A549 (cell line): ENCODE data around the gene BEST2. TPM values are rescaled to one million over a fixed set of nuclear protein-coding genes. Genes with fewer than 3 reads are reported as not detected.
A peak's percentile ranks its signal among the peaks of the same experiment; 100 is the strongest.

Source experiments
- ATAC-seq, 2 experiments: fragments of 200-7000 bp in 1 of 2; fragments of >200 bp in 1 of 2; cut with Nextera tagmentation in 1 of 2; cut with Tn5 transposase in 1 of 2; 3 replicates each; pipeline versions ENCODE4 v1.8.0 to v1.9.1; 2018 to 2020; ENCODE audit warnings: mild to moderate bottlenecking in 1 of 2, moderate library complexity in 1 of 2
- CTCF ChIA-PET: fragments of 300-600 bp; sonication (Branson Sonifier 250); formaldehyde crosslinking; extraction: SDS; loops from one replicate; lab custom pipeline; 2021; ENCODE audit warnings: antibody characterized with exemption, inconsistent platforms; lab: Yijun Ruan, JAX
- POLR2A ChIA-PET: fragments of 350-600 bp; formaldehyde crosslinking; extraction: SDS; loops from one replicate; lab custom pipeline; 2021; ENCODE audit warnings: antibody characterized with exemption, inconsistent platforms; lab: Yijun Ruan, JAX
- DNase-seq, 2 experiments: peaks; one replicate each; pipeline versions ENCODE4 v3.0.0 to v3.0.0-alpha.2; 2011 to 2016; ENCODE audit warnings: low read depth in 1 of 2, low spot score in 1 of 2
- FAIRE-seq: peaks from 2 replicates; lab custom pipeline; 2011; peaks lifted over from hg19 to GRCh38; lab: Jason Lieb, UNC
- H3K27ac ChIP-seq, 2 experiments: fragments of >200 bp; sonication (Bioruptor Twin); formaldehyde crosslinking; 3 replicates each; pipeline ENCODE4 v1.5.1; 2016 to 2017
- H3K4me1 ChIP-seq: fragments of >200 bp; sonication (Bioruptor Twin); formaldehyde crosslinking; 3 replicates; pipeline ENCODE4 v1.6.1; 2016
- H3K4me2 ChIP-seq: fragments of >200 bp; sonication (Bioruptor Twin); formaldehyde crosslinking; 3 replicates; pipeline ENCODE4 v1.6.1; 2016
- H3K4me3 ChIP-seq: fragments of >200 bp; sonication (Bioruptor Twin); formaldehyde crosslinking; 3 replicates; pipeline ENCODE4 v1.5.1; 2016
- H3K9me3 ChIP-seq: fragments of >200 bp; sonication (Bioruptor Twin); formaldehyde crosslinking; 3 replicates; pipeline ENCODE4 v1.6.1; 2016
- BHLHE40 ChIP-seq: IDR thresholded peaks from 2 replicates; pipeline ENCODE4 v1.6.1; 2012; ENCODE audit warnings: low read depth, low read length, inconsistent platforms
- CEBPB ChIP-seq, 2 experiments: fragments of >200 bp in 1 of 2; sonication (Bioruptor Twin) in 1 of 2; formaldehyde crosslinking in 1 of 2; IDR thresholded peaks; 2 replicates each; pipeline ENCODE4 v1.6.1; 2012 to 2016
- EHF ChIP-seq: fragments of 250-450 bp; sonication (Bioruptor Pico); IDR thresholded peaks from 2 replicates; pipeline ENCODE4 v1.5.0; 2020; ENCODE audit warnings: mild to moderate bottlenecking
- EP300 ChIP-seq, 2 experiments: fragments of >200 bp; sonication (Bioruptor Twin); formaldehyde crosslinking; IDR thresholded peaks; 2 replicates in 1 of 2; 3 replicates in 1 of 2; pipeline ENCODE4 v1.6.1; 2016 to 2017
- FOXS1 ChIP-seq: fragments of 250-450 bp; sonication (Bioruptor Pico); IDR thresholded peaks from 2 replicates; pipeline ENCODE4 v1.5.0; 2020; ENCODE audit warnings: mild to moderate bottlenecking, moderate library complexity
- GATA3 ChIP-seq: IDR thresholded peaks from 2 replicates; pipeline ENCODE4 v1.6.1; 2012; ENCODE audit warnings: borderline replicate concordance
- HDAC2 ChIP-seq: fragments of 200-600 bp; sonication (generic); IDR thresholded peaks from 2 replicates; pipeline ENCODE4 v1.6.1; 2016
- HMGXB4 ChIP-seq: fragments of 250-450 bp; sonication (Bioruptor Pico); IDR thresholded peaks from 2 replicates; pipeline ENCODE4 v1.5.0; 2021; ENCODE audit warnings: mild to moderate bottlenecking, moderate library complexity, borderline replicate concordance
- HOXB13 ChIP-seq: fragments of 250-450 bp; sonication (Bioruptor Pico); IDR thresholded peaks from 2 replicates; pipeline ENCODE4 v1.5.0; 2020; ENCODE audit warnings: low read depth, mild to moderate bottlenecking, moderate library complexity
- JUN ChIP-seq, 2 experiments: fragments of >200 bp; sonication (Bioruptor Twin); formaldehyde crosslinking; IDR thresholded peaks; 2 replicates in 1 of 2; 3 replicates in 1 of 2; pipeline ENCODE4 v1.6.1; 2016 to 2017
- JUNB ChIP-seq: fragments of >200 bp; sonication (Bioruptor Twin); formaldehyde crosslinking; IDR thresholded peaks from 2 replicates; pipeline ENCODE4 v1.6.1; 2016
- KDM1A ChIP-seq: fragments of 200-600 bp; sonication (generic); IDR thresholded peaks from 2 replicates; pipeline ENCODE4 v1.6.1; 2016; ENCODE audit warnings: low read depth, mild to moderate bottlenecking
- KDM5A ChIP-seq: fragments of 200-600 bp; sonication (generic); IDR thresholded peaks from 2 replicates; pipeline ENCODE4 v1.6.1; 2016; ENCODE audit warnings: antibody characterized with exemption, mild to moderate bottlenecking
- MAZ ChIP-seq: fragments of 150-350 bp; IDR thresholded peaks from 2 replicates; pipeline ENCODE4 v1.6.1; 2014; ENCODE audit warnings: antibody characterized with exemption, low read depth, low read length, borderline replicate concordance
- MYC ChIP-seq: IDR thresholded peaks from 2 replicates; pipeline ENCODE4 v1.6.1; 2012; ENCODE audit warnings: mild to moderate bottlenecking, inconsistent platforms, low read length, improper control_type of control experiment, borderline replicate concordance
- NFE2L2 ChIP-seq: fragments of 150-350 bp; conservative IDR thresholded peaks from 2 replicates; pipeline ENCODE4 v1.6.1; 2014; ENCODE audit warnings: low read length
- NPAS2 ChIP-seq: fragments of 250-450 bp; sonication (Bioruptor Pico); IDR thresholded peaks from 2 replicates; pipeline ENCODE4 v1.8.0; 2022; ENCODE audit warnings: mild to moderate bottlenecking, moderate library complexity, borderline replicate concordance
- PBX3 ChIP-seq: IDR thresholded peaks from 2 replicates; pipeline ENCODE4 v1.6.1; 2012
- PHF8 ChIP-seq: fragments of 200-600 bp; sonication (generic); IDR thresholded peaks from 2 replicates; pipeline ENCODE4 v1.6.1; 2016; ENCODE audit warnings: low read depth, mild to moderate bottlenecking, antibody characterized with exemption, moderate library complexity, borderline replicate concordance
- POLR2A ChIP-seq: IDR thresholded peaks from 2 replicates; pipeline ENCODE4 v1.6.1; 2012; ENCODE audit warnings: mild to moderate bottlenecking, low read length
- POLR2AphosphoS2 ChIP-seq: conservative IDR thresholded peaks from 2 replicates; pipeline ENCODE4 v1.6.1; 2012; ENCODE audit warnings: low read length, improper control_type of control experiment, inconsistent platforms
- RAD21 ChIP-seq, 2 experiments: fragments of >200 bp in 1 of 2; sonication (Bioruptor Twin) in 1 of 2; formaldehyde crosslinking in 1 of 2; IDR thresholded peaks in 1 of 2; conservative IDR thresholded peaks in 1 of 2; 2 replicates in 1 of 2; 3 replicates in 1 of 2; pipeline ENCODE4 v1.6.1; 2012 to 2018; ENCODE audit warnings: inconsistent platforms in 1 of 2
- RCOR1 ChIP-seq: fragments of 150-350 bp; IDR thresholded peaks from 2 replicates; pipeline ENCODE4 v1.6.1; 2014; ENCODE audit warnings: antibody characterized with exemption, low read length, low read depth
- RFX5 ChIP-seq: fragments of 450-650 bp; IDR thresholded peaks from 2 replicates; pipeline ENCODE4 v1.7.1; 2014; ENCODE audit warnings: antibody characterized with exemption, mild to moderate bottlenecking, moderate library complexity
- TP53 ChIP-seq: fragments of 250-450 bp; sonication (Bioruptor Pico); IDR thresholded peaks from 2 replicates; pipeline ENCODE4 v1.5.0; 2021; ENCODE audit warnings: mild to moderate bottlenecking, moderate library complexity
- ZNF302 ChIP-seq: fragments of 250-450 bp; sonication (Bioruptor Pico); IDR thresholded peaks from 2 replicates; pipeline ENCODE4 v1.9.0; 2021; ENCODE audit warnings: inconsistent platforms, mild to moderate bottlenecking, moderate library complexity
- WGBS: methylation state at CpG from one replicate; pipeline ENCODE4 v1.1.6; 2017; ENCODE audit errors: missing lambda C conversion rate; 5-methylcytosine and 5-hydroxymethylcytosine counted together
- polyA plus RNA-seq, 4 experiments: library from polyadenylated mRNA; depleted of rRNA in 3 of 4; stranded (reverse); fragments of >200 nt; fragmentation: RNase III in 1 of 4; extraction: RNeasy Plus Mini Kit Qiagen cat#74134 plus additional on column Dnase treatment in 1 of 4; gene quantifications; 2 replicates in 3 of 4; 3 replicates in 1 of 4; pipeline ENCODE4 v1.2.3, GENCODE V29; 2011 to 2017
- TF ChIP-seq, protein P1 (sequence below): IDR thresholded peaks from 2 replicates; pipeline ENCODE4 v1.6.1; 2012
- TF ChIP-seq, protein P2 (sequence below): fragments of 450-650 bp; IDR thresholded peaks from 2 replicates; pipeline ENCODE4 v1.6.1; 2014; ENCODE audit warnings: antibody characterized with exemption
- TF ChIP-seq, protein P3 (sequence below): fragments of >200 bp; sonication (Bioruptor Twin); formaldehyde crosslinking; IDR thresholded peaks from 3 replicates; pipeline ENCODE4 v1.6.1; 2016

BEST2 gene
- polyA plus RNA-seq, 2 of the 4 experiments (the other 2 are of a cell fraction): not detected

- TF ChIP-seq PBX3 (peak; percentile 83), KDM5A (no peak), POLR2AphosphoS2 (peak; percentile 67; the same call in 1 of the 2 replicates), EP300 (IDR thresholded peaks at IDR 0.05) (no peak; a peak in 1 of 5 replicates), CEBPB (IDR thresholded peaks at IDR 0.05) (no peak), HMGXB4 (no peak), RFX5 (no peak), MYC (peak; percentile 52; the same call in 1 of the 2 replicates)
Measured at GRCh38 chr19:12791345-12792050, 39.9 kb downstream of the BEST2 start, which contains the start of gene JUNB (continued).

- ATAC-seq (no peak), FAIRE-seq (no peak), DNase-seq (peak in 1 of 2 experiments; percentile 60)
- CTCF ChIA-PET: interaction anchor here (0.5 to 17.4 kb wide), 7 partner anchors 9 to 1651 kb away, joined by 3 to 901 read pairs (median 3); partner anchors contain the start of genes DNASE2 and HOOK2
- H3K4me1 ChIP-seq: peaks cover 48% of the 10 kb centered on the region
- peak overlapping the region; percentile 92 for H3K4me3 ChIP-seq
- 0% methylated on average over 12 of the region's 84 CpGs for WGBS
- POLR2A ChIA-PET: interaction anchor here (1.0 to 6.5 kb wide), 10 partner anchors 9 to 375 kb away, joined by 3 to 122 read pairs (median 7); partner anchors contain the start of genes DNASE2, GET3 and RNASEH2A
- no peaks in the 10 kb centered on the region for H3K9me3 ChIP-seq
- peak overlapping the region; percentile 96 to 99 for H3K27ac ChIP-seq
- peak overlapping the region; percentile 86 for H3K4me2 ChIP-seq
- TF ChIP-seq POLR2AphosphoS2 (no peak; the same call in 1 of the 2 replicates), EP300 (IDR thresholded peaks at IDR 0.05) (no peak), NFE2L2 (no peak), NPAS2 (CRISPR knock-in tag) (no peak), JUN (IDR thresholded peaks at IDR 0.05) (0 out of 5 replicates have a peak, but pooled peaks of 1 of the 2 experiments have one; percentile 4), MAZ (no peak), MYC (no peak), RFX5 (no peak), PBX3 (no peak), POLR2A (peak; percentile 13), FOXS1 (CRISPR knock-in tag) (no peak), HOXB13 (no peak), JUNB (no peak), PHF8 (no peak), KDM5A (no peak), GATA3 (no peak), EHF (CRISPR knock-in tag) (0 out of 2 replicates have a peak, but pooled peaks have one; percentile 54), RCOR1 (no peak), ZNF302 (CRISPR knock-in tag) (no peak), BHLHE40 (no peak), TP53 (CRISPR knock-in tag) (0 out of 2 replicates have a peak, but pooled peaks have one; percentile 39), HDAC2 (no peak), RAD21 (conservative IDR thresholded peaks at IDR 0.05 in 1 of 2, IDR thresholded peaks at IDR 0.05 in 1 of 2) (no peak), KDM1A (no peak)
- TF ChIP-seq, protein P1, sequence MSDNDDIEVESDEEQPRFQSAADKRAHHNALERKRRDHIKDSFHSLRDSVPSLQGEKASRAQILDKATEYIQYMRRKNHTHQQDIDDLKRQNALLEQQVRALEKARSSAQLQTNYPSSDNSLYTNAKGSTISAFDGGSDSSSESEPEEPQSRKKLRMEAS: peak; percentile 26; the same call in 1 of the 2 replicates
- TF ChIP-seq, protein P2, sequence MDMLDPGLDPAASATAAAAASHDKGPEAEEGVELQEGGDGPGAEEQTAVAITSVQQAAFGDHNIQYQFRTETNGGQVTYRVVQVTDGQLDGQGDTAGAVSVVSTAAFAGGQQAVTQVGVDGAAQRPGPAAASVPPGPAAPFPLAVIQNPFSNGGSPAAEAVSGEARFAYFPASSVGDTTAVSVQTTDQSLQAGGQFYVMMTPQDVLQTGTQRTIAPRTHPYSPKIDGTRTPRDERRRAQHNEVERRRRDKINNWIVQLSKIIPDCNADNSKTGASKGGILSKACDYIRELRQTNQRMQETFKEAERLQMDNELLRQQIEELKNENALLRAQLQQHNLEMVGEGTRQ: peak; percentile 67
- TF ChIP-seq, protein P3, sequence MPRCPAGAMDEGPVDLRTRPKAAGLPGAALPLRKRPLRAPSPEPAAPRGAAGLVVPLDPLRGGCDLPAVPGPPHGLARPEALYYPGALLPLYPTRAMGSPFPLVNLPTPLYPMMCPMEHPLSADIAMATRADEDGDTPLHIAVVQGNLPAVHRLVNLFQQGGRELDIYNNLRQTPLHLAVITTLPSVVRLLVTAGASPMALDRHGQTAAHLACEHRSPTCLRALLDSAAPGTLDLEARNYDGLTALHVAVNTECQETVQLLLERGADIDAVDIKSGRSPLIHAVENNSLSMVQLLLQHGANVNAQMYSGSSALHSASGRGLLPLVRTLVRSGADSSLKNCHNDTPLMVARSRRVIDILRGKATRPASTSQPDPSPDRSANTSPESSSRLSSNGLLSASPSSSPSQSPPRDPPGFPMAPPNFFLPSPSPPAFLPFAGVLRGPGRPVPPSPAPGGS: no peak
Measured at GRCh38 chr19:12792051-12792852, 40.7 kb downstream of the BEST2 start.
